ENCODE data around the gene LCN12. TPM values are rescaled to one million over a fixed set of nuclear protein-coding genes. Genes with fewer than 3 reads are reported as not detected.

LCN12 gene
- total RNA-seq = 1.3 and 2.3 TPM in 2 replicates

DNA sequence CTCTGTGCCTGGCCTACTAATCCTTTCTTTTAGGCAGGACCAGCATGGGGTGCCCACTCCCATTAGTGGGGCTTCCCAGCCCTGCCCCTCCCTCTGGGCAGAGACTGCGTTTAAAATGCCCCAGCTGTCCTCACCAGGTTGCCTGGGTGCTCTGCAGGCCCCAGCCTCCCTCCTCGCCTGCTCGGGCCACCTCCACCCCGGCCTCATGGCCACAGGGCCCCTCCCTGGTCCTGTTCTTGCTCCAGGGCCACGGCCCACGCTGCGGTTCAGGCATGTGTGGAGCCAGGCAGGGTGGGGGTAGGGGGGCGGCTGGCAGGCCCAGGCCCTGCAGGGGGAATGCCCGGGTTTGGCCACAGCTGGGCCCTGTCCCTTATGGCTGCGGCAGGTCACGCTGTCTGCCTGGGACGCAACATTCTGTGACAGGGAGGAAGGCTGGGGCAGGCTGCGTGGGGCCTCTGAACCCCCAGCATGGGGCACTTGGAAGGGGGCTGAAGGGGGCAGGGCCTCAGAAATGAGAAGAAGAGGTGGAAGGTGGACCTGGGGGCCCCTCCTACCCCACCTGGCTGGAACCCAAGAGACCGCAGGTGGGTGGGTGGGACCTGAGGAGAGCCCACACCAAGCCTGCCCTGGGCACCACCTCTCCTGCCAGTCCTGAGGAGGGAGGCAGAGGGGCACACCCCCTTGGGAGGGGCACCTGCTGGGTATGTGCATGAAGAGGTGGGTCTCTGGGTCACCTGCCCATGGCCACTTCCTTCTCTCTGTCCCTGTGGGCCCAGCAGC, at the start of gene LCN12:
LCN12 (plus strand) TSS at position 733 of the 780 bp plus-strand sequence. CDS start 55 bp downstream, outside the sequence.
- H3K4me3 Mint-ChIP-seq = no peak within 1 kb of the TSS
- H3K36me3 Mint-ChIP-seq (ENCODE audit: low read depth) = peaks cover 2% of the 10 kb centered on the region
- no peak within 1 kb of the TSS for H3K27ac Mint-ChIP-seq
- no peak for DNase-seq
- H3K9me3 Mint-ChIP-seq = peaks cover 7% of the 10 kb centered on the region
- intact Hi-C loops (cut with micrococcal nuclease) = no loop called here
- peaks cover 3% of the 10 kb centered on the region for H3K4me1 Mint-ChIP-seq
- no peaks in the 10 kb centered on the region for H3K27me3 Mint-ChIP-seq

DNA sequence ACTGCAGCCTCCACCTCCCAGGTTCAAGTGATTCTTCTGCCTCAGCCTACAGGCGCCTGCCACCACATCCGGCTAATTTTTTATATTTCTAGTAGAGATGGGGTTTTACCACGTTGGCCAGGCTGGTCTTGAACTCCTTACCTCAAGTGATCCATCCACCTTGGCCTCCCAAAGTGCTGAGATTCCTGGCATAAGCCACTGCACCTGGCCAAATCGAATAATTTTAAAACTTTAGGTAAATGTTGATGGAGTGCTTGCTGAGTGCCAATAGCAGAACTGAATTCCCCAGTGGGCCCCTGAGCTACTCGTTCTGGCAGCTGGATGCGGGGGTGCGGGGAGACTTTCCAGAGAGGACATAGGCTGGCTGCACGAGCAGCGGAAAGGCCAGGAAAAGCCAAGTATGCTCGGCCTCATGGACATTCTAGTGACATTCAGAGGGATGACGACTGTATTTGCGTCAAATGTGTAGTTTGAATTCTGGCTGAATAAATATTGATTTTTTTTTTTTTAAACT, 49.0 kb upstream of the LCN12 start:
- Mint-ChIP-seq H3K36me3 (ENCODE audit: low read depth) (peaks cover 63% of the 10 kb centered on the region), H3K4me3 (peak overlapping the region; percentile 49), H3K4me1 (peaks cover 48% of the 10 kb centered on the region), H3K27ac (peak overlapping the region; percentile 99), H3K27me3 (no peaks in the 10 kb centered on the region), H3K9me3 (no peaks in the 10 kb centered on the region)
- intact Hi-C loops (cut with micrococcal nuclease) = loop anchor here (2.0 to 5.0 kb wide), 2 partner anchors 54 to 96 kb away; partner anchors contain the start of genes PHPT1 and RABL6
- DNase-seq = peak; percentile 62

DNA sequence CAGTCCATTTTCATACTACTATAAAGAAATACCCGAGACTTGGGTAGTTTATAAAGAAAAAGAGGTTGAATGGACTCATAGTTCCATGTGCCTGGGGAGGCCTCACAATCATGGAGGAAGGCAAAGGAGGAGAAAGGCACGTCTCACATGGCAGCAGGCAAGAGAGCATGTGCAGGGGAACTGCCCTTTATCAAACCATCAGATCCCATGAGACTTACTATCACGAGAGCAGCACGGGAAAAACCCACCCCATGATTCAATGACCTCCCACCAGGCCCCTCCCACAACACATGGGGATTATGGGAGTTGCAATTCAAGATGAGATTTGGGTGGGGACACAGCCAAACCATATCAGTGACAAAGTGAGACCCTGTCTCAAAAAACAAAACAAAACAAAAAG, 45.8 kb upstream of the LCN12 start:
- Mint-ChIP-seq H3K27ac (peak overlapping the region; percentile 68), H3K4me1 (peaks cover 32% of the 10 kb centered on the region), H3K27me3 (no peaks in the 10 kb centered on the region), H3K9me3 (no peaks in the 10 kb centered on the region), H3K4me3 (no peak overlapping the region), H3K36me3 (ENCODE audit: low read depth) (peaks cover 61% of the 10 kb centered on the region)
- intact Hi-C loops (cut with micrococcal nuclease) = no loop called here
- DNase-seq = no peak

DNA sequence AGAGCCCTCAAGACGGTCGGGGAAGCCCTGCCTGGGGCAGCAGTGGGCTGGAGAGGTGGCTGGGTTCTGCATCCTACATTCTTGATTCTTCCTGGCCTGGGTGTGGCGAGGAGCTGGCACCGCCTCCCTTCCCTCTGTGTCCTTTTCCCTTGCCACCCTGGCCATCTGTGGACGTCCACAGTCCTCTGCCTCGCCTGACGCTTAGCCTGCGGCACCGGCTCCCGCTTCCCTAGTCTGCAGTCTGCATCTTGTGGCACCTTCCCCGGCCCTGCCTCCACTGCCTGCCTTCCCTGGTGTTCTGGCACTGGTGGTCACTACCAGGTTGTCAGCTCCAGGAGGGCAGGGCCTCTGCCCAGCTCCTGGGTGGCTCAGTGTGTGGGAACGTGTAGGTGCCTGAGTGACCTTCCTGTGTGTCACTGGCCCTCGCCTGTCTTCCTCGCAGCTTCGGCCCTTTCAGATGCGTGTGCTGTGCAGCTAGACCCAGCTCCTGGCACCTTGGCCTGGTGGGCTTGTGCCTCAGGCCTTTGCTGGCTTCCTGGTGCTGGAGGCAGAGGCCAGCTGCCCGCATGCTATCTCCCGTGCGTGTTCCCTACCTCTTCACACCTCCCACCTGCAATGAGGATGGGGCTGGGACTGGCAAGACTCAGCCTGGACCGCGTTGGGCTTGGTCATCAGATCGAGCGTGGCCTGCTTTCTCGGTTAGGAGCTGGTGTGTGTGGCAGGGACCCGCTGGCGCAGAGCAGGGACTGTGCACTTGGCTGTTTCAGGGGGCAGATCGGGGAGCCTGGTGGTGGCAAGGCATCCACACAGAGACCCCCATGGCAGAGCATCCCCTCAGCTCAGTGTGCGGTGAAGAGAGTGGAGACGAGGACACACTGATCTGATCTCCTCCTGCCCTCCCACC, 44.8 kb upstream of the LCN12 start:
- H3K27ac Mint-ChIP-seq = peak overlapping the region; percentile 69

GRCh38 chr9:136910197-136910900, 41.7 kb upstream of the LCN12 start:
- Mint-ChIP-seq H3K4me3 (no peak overlapping the region), H3K36me3 (ENCODE audit: low read depth) (peaks cover 53% of the 10 kb centered on the region), H3K27ac (no peak overlapping the region), H3K9me3 (no peaks in the 10 kb centered on the region), H3K4me1 (peaks cover 8% of the 10 kb centered on the region), H3K27me3 (no peaks in the 10 kb centered on the region)
- DNase-seq = no peak
- intact Hi-C loops (cut with micrococcal nuclease) = no loop called here

More for the DNA sequence above, 44.8 kb upstream of the LCN12 start:
- Mint-ChIP-seq H3K4me3 (no peak overlapping the region), H3K9me3 (no peaks in the 10 kb centered on the region), H3K36me3 (ENCODE audit: low read depth) (peaks cover 57% of the 10 kb centered on the region), H3K4me1 (peaks cover 24% of the 10 kb centered on the region), H3K27me3 (no peaks in the 10 kb centered on the region)
- intact Hi-C loops (cut with micrococcal nuclease) = no loop called here
- DNase-seq = no peak

- Mint-ChIP-seq H3K27ac (no peak overlapping the region), H3K4me3 (no peak overlapping the region), H3K36me3 (ENCODE audit: low read depth) (peaks cover 55% of the 10 kb centered on the region), H3K4me1 (peaks cover 9% of the 10 kb centered on the region), H3K27me3 (no peaks in the 10 kb centered on the region), H3K9me3 (no peaks in the 10 kb centered on the region)
- intact Hi-C loops (cut with micrococcal nuclease) = no loop called here
- DNase-seq = no peak
Measured at GRCh38 chr9:136910901-136911245, 41.2 kb upstream of the LCN12 start.

- Mint-ChIP-seq H3K27ac (peak overlapping the region; percentile 47), H3K4me3 (no peak overlapping the region), H3K27me3 (no peaks in the 10 kb centered on the region), H3K4me1 (peaks cover 9% of the 10 kb centered on the region), H3K36me3 (ENCODE audit: low read depth) (peaks cover 53% of the 10 kb centered on the region), H3K9me3 (no peaks in the 10 kb centered on the region)
- no peak for DNase-seq
- intact Hi-C loops (cut with micrococcal nuclease) = no loop called here
Measured at GRCh38 chr9:136913701-136914438, 38.2 kb upstream of the LCN12 start.

DNA sequence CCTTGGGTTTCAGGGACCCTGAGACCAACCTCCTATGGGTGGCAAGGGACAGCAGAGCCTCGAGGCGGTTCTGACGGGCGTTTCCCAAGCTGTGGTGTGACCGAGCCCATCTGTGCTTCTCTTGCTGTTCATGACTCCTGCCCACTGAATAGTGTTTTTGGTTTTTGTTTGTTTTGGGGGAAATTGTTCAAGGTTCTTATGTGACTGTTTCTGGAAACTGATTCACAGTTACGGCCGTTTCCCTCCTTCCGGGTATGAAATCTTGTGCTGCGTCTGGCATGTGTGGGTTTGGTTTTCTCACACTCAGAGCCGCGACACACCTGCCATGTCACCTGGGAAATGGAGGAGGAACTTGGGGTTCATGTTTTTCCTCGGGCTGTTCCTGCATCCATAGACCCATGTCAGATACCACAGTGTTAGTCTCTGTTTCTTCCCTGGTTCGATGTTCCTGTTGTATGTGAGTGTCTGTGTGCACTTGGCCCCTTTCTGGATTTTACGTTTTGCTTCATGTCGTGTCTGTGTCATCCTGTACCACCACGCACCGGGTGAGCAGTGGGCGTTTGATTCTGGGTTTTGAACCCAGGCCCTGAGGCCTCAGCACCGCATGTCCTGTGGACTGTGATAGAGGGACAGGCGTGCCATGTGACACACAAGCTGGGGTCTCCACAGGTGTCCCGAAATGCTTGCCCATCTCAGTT, 36.3 kb upstream of the LCN12 start:
- Mint-ChIP-seq H3K27me3 (no peaks in the 10 kb centered on the region), H3K36me3 (ENCODE audit: low read depth) (peaks cover 49% of the 10 kb centered on the region), H3K4me1 (peaks cover 5% of the 10 kb centered on the region), H3K27ac (peak overlapping the region; percentile 76), H3K9me3 (no peaks in the 10 kb centered on the region), H3K4me3 (no peak overlapping the region)
- intact Hi-C loops (cut with micrococcal nuclease) = no loop called here
- no peak for DNase-seq

GRCh38 chr9:136916330-136917184, 35.5 kb upstream of the LCN12 start:
- Mint-ChIP-seq H3K27ac (peak overlapping the region; percentile 76), H3K9me3 (no peaks in the 10 kb centered on the region), H3K36me3 (ENCODE audit: low read depth) (peaks cover 45% of the 10 kb centered on the region), H3K4me1 (peaks cover 5% of the 10 kb centered on the region), H3K27me3 (no peaks in the 10 kb centered on the region), H3K4me3 (no peak overlapping the region)
- intact Hi-C loops (cut with micrococcal nuclease) = no loop called here
- no peak for DNase-seq

DNA sequence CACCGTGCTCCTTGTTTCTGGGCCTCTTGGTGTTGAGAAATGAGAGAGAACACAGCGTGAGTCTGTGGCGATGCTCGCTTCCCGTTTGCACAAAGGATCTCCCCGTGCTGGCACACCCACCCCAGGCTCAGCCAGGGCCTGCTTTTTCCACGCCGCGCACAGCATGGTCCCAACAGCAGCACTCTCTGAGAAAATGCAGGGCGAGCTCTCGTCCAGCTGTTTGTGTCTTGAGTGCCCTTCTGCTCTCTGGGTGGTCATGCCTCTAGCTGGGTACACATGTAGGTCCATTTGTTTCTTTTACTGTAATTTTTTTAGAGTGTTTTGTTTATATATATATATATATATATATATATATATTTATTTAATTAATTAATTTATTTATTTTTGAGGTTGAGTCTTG, 34.2 kb upstream of the LCN12 start:
- DNase-seq = no peak
- Mint-ChIP-seq H3K27ac (peak overlapping the region; percentile 30), H3K9me3 (no peaks in the 10 kb centered on the region), H3K4me3 (no peak overlapping the region), H3K36me3 (ENCODE audit: low read depth) (peaks cover 54% of the 10 kb centered on the region), H3K4me1 (peaks cover 5% of the 10 kb centered on the region), H3K27me3 (no peaks in the 10 kb centered on the region)
- intact Hi-C loops (cut with micrococcal nuclease) = no loop called here

DNA sequence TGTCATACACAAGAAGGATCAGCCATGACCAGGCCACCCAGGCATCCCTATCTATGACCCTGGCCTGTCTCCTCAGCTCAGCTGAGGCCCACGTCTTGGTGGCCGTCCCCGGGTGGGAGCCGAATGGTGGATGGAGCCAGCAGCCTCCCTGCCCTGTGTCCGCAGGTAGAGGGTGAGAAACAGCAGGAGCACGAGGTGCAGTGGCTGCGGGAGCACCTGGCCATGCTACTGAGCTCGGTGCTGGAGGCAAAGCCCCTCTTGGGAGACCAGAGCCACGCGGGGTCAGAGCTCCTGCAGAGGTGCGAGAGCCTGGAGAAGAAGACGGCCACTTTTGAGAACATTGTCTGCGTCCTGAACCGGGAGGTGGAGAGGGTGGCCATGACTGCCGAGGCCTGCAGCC, 32.0 kb upstream of the LCN12 start:
- Mint-ChIP-seq H3K4me3 (no peak overlapping the region), H3K4me1 (peaks cover 5% of the 10 kb centered on the region), H3K9me3 (no peaks in the 10 kb centered on the region), H3K27me3 (no peaks in the 10 kb centered on the region), H3K36me3 (ENCODE audit: low read depth) (peaks cover 62% of the 10 kb centered on the region), H3K27ac (no peak overlapping the region)
- no peak for DNase-seq
- intact Hi-C loops (cut with micrococcal nuclease) = no loop called here

GRCh38 chr9:136920734-136921231, 31.3 kb upstream of the LCN12 start:
- H3K36me3 Mint-ChIP-seq (ENCODE audit: low read depth) = peaks cover 60% of the 10 kb centered on the region
- no peak overlapping the region for H3K27ac Mint-ChIP-seq
- intact Hi-C loops (cut with micrococcal nuclease) = no loop called here

More at GRCh38 chr9:136920734-136921231, 31.3 kb upstream of the LCN12 start:
- no peak for DNase-seq
- Mint-ChIP-seq H3K27me3 (no peaks in the 10 kb centered on the region), H3K4me3 (no peak overlapping the region), H3K4me1 (peaks cover 5% of the 10 kb centered on the region), H3K9me3 (no peaks in the 10 kb centered on the region)

All from activated CD4-positive, alpha-beta T cell treated with anti-CD3 and anti-CD28 coated beads, Interleukin-2, amount 10 ng/mL, durations not matched to agents 24 days and 14 days (primary cell).